Suprapubic skin (tissue), 4 donors: ENCODE results near the gene ARF3.

Experiments used
- EP300 ChIP-seq: sonication (generic); formaldehyde crosslinking; IDR thresholded peaks from one replicate; pipeline ENCODE4 v1.6.1; 2017; ENCODE audit warnings: antibody characterized with exemption
- POLR2A ChIP-seq, 2 donors: fragments of 450-650 bp; IDR thresholded peaks; one replicate each; pipeline ENCODE4 v1.6.1; 2017; ENCODE audit warnings: antibody characterized with exemption in 2 of 2, mild to moderate bottlenecking in 2 of 2, moderate library complexity in 2 of 2
- POLR2AphosphoS5 ChIP-seq, 3 donors: sonication (generic); formaldehyde crosslinking; IDR thresholded peaks; one replicate each; pipeline ENCODE4 v1.6.1; 2017; ENCODE audit warnings: antibody characterized with exemption in 3 of 3
- TF ChIP-seq, protein P1 (sequence below), 2 donors: fragments of 200-600 bp in 1 of 2; fragments of 450-650 bp in 1 of 2; sonication (generic) in 1 of 2; IDR thresholded peaks; one replicate each; pipeline ENCODE4 v1.5.1; 2016 to 2019; ENCODE audit warnings: antibody characterized with exemption in 2 of 2, mild to moderate bottlenecking in 1 of 2, moderate library complexity in 1 of 2

DNA sequence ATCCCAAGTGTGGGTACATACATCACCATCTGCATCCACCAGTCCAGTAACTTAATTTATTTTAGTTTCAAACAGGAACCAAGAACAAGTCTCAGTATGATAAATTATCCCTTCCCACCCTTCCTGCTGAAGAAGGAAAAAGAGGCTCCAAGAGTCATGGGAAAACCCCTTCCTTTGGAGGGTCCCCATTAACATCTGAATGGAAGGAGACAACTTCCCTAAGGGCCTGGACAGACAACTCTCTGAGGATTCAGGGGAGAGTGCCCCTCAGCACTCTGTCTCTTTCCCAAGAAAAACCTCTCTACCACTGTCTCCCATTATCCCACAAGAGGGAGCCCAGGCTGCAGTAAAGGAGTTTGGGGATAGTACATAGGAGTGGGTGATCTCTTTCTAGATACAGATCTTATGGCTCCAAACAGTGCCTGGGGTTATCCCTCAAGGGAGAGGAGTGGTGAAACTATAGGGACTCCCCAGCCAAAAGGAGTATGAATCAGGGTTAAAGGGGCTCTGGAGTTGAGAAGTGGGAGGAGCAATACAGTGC, 8.1 kb upstream of the ARF3 start:
- TF ChIP-seq, protein P1, sequence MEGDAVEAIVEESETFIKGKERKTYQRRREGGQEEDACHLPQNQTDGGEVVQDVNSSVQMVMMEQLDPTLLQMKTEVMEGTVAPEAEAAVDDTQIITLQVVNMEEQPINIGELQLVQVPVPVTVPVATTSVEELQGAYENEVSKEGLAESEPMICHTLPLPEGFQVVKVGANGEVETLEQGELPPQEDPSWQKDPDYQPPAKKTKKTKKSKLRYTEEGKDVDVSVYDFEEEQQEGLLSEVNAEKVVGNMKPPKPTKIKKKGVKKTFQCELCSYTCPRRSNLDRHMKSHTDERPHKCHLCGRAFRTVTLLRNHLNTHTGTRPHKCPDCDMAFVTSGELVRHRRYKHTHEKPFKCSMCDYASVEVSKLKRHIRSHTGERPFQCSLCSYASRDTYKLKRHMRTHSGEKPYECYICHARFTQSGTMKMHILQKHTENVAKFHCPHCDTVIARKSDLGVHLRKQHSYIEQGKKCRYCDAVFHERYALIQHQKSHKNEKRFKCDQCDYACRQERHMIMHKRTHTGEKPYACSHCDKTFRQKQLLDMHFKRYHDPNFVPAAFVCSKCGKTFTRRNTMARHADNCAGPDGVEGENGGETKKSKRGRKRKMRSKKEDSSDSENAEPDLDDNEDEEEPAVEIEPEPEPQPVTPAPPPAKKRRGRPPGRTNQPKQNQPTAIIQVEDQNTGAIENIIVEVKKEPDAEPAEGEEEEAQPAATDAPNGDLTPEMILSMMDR (IDR thresholded peaks at IDR 0.05), result no peak
- TF ChIP-seq POLR2A (IDR thresholded peaks at IDR 0.05) (no peak), EP300 (no peak), POLR2AphosphoS5 (IDR thresholded peaks at IDR 0.05) (no peak)
